Neural progenitor cell (in vitro differentiated cells): ENCODE measurements around the gene RER1.

Source experiments
- EZH2 ChIP-seq: fragments of 200-600 bp; sonication (generic); IDR thresholded peaks from 2 replicates; pipeline ENCODE4 v1.6.1; 2017; ENCODE audit warnings: antibody characterized with exemption, mild to moderate bottlenecking, moderate library complexity
- TF ChIP-seq, protein P1 (sequence below): fragments of 200-600 bp; sonication (generic); IDR thresholded peaks from 2 replicates; pipeline ENCODE4 v1.5.1; 2017; ENCODE audit warnings: antibody characterized with exemption, mild to moderate bottlenecking

DNA sequence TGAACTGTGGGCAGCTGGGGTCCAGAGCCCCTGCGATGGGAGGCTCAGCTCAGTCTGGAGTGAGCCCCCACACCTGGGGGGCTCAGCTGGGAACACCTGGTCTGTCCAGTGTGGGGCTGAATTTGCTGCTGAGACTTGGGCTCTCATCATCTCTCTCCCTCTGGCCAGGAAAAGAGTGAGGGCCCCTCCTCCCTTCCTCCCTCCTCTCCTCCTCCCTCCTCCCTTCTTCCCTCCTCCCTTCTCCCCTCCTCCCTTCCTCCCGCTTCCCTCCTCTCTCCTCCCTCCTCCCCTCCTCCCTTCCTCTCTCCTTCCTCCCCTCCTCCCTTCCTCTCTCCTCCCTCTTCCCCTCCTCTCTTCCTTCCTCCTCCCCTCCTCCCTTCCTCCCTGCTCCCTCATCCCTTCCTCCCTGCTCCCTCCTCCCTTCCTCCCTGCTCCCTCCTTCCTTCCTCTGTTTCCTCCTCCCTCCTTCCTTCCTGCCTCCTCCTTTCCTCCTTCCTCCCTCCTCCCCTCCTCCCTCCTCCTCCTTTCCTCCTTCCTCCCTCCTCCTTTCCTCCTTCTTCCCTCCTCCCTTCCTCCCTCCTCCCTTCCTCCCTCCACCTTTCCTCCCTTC lies 44.2 kb downstream of the RER1 start:
- TF ChIP-seq, protein P1, sequence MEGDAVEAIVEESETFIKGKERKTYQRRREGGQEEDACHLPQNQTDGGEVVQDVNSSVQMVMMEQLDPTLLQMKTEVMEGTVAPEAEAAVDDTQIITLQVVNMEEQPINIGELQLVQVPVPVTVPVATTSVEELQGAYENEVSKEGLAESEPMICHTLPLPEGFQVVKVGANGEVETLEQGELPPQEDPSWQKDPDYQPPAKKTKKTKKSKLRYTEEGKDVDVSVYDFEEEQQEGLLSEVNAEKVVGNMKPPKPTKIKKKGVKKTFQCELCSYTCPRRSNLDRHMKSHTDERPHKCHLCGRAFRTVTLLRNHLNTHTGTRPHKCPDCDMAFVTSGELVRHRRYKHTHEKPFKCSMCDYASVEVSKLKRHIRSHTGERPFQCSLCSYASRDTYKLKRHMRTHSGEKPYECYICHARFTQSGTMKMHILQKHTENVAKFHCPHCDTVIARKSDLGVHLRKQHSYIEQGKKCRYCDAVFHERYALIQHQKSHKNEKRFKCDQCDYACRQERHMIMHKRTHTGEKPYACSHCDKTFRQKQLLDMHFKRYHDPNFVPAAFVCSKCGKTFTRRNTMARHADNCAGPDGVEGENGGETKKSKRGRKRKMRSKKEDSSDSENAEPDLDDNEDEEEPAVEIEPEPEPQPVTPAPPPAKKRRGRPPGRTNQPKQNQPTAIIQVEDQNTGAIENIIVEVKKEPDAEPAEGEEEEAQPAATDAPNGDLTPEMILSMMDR: no peak
- TF ChIP-seq EZH2: no peak
